ENCODE data around the gene HERC5.

The HERC5 gene

DNA sequence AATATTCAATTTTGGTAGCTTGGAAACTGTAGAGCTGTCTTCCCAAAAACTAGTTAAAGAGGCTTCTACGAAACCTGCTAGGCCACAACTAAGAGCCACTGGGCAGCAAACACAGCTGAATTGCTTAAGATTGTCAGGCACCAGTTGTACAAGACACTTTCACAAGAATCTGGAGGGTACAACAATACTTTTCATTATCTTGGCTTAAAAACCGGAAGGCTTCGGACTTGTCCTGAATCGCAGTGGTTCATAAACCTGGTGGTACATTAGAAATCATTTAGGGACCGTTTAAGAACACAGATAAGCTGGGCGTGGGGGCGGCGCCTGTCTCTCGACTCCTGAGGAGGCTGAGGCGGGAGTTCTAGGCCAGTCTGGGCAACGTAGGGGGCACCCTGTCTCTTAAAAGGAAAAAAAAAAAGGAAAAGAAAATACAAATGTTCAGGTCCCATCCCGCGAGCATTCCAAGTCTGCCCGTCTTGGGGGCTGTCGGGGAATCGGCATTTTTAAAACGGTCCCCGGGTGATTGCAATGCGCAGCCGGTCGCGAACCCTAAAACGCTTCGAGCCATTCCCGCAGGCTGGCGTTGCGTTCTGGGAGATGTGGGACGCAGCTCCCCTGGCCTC is 65.9 kb downstream of the HERC5 start:
- DNase-seq (ENCODE audit: low read depth in 2 of 2), result peak in 1 of 2 donors; percentile 28

GRCh38 chr4:88523325-88524129 is 66.6 kb downstream of the HERC5 start, which contains the start of gene PYURF:
PYURF (minus strand) TSS chr4:88523776; CDS start chr4:88523700, 76 bp downstream.
- DNase-seq (ENCODE audit: low read depth in 2 of 2), result peak; percentile 66 to 81

DNA sequence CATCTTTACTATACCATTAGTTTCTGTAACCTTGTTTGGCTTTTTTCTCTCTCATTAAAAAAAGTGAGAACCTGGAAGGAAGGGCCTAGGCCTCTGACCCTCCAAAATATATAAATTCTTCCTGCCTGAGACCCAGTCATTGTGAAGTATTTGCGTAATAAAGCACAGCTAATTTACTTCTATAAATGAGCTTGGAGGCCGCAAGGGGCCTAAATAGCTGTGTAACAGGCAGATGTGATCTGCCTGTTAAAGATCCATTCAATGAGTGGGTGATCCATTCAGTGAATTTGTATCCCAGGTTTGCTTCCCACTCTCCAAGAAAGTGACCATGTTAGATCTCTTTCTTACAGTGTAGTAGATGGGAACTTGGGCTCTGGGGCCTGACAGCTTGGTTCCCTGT is 67.3 kb downstream of the HERC5 start:
- DNase-seq (ENCODE audit: low read depth in 2 of 2), result no peak

DNA sequence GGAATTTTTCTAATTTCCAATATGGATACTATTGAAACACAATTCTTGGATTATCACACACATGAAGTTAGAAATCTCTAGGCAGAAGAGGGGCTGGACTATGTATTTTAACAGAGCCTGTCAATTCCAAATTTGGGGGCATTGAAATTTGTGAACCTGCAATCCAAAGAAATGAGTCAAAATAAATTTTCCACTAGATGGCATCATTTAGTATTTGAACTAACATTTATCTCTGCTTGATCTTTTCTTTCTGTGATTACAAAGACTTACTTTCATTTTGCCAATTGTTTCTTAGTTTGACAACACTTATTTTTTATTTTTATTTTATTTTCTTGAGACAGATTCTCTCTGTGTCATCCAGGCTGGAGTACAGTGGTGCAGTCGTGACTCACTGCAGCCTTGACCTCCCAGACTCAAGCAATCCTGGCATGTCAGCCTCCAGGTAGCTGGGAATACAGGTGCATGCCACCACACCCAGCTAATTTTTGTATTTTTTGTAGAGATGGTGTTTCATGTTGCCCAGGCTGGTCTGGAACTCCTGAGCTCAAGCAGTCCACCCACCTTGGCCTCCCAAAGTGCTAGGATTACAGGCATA is 69.4 kb downstream of the HERC5 start:
- no peak for DNase-seq (ENCODE audit: low read depth in 2 of 2)

DNA sequence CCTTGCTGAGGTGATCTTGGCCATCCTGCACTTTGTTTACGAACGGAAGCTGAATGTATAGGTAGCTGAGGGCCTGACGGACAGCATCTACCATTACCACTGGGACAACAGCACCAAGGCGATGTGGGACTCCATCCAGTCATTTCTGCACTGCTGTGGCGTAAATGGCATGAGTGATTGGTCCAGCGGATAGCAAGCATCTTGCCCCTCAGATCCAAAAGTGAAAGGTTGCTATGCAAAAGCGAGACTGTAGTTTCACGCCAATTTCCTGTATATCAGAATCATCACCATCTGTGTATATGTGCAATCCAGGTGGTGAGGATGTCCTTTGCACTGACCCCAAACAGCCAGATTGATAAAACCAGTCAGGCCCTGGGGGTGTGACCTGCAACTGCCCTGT is 70.9 kb downstream of the HERC5 start:
- no peak for DNase-seq (ENCODE audit: low read depth in 2 of 2)

DNA sequence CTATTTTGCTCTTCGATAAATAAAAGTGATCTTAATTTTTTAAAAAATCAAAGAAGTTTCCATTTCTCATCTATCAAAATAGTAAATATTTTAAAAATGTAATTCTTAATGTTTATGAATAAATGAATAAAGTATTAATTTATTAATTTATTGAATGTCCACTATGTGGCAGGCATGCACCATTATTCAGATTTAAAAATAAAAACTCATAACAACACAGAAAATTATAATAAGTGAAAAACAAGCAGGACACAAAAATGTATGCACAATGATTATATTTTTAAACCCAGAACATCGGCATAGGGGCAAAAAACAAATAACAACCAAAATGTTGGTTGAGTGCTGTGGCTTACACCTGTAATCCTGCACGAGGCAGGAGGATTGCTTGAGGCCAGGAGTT is 71.9 kb downstream of the HERC5 start:
- DNase-seq (ENCODE audit: low read depth in 2 of 2), result no peak

DNA sequence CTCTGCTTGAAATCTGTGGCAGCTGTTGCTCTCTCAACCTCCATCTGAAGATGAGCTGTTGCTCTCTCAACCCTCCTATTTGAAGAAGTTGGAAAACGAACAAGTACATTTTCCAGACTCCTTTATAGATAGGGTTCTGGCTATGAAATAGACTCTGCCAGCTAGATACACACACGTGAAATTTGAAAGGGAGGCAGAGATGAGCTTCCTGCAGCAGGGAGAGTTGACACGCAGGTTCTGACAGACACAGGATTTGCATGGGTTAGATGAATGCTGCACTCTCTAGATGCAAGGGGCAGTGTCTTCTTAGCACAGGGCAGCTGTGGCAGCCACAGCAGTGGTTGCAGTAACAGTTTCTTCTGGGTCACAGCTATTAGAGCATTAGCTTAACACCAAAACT is 74.6 kb downstream of the HERC5 start:
- no peak for DNase-seq (ENCODE audit: low read depth in 2 of 2)

DNA sequence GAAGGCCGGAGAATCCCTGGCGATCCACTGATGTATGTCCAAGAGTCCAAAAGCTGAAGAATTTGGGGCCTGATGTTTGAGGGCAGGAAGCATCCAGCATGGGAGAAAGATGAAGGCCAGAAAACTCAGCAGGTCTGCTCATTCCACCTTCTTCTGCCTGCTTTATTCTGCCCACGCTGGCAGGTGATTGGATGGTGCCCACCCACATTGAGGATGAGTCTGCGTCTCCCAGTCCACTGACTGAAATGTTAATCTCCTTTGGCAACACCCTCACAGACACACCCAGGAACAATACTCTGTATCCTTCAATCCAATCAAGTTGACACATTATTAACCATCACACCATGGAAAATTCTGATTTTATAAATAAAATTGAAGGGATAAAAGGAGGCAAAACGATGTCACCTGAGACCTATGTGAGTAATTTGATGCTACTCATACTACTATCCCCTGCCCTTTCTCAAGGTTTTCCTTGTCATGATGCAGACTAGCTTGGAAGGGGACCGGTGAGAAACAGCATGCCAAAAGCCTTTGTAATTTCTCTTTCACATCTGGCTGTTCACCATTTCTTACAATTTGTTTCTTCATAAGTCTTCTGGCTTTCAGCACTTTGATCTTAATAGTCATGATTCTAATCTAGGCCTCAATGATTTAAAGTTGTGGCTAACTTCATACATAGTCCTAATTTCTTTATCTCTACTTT is 76.3 kb downstream of the HERC5 start:
- no peak for DNase-seq (ENCODE audit: low read depth in 2 of 2)

- DNase-seq (ENCODE audit: low read depth in 2 of 2), result no peak
These were observed 77.2 kb downstream of the HERC5 start for GRCh38 chr4:88533937-88534750.

DNA sequence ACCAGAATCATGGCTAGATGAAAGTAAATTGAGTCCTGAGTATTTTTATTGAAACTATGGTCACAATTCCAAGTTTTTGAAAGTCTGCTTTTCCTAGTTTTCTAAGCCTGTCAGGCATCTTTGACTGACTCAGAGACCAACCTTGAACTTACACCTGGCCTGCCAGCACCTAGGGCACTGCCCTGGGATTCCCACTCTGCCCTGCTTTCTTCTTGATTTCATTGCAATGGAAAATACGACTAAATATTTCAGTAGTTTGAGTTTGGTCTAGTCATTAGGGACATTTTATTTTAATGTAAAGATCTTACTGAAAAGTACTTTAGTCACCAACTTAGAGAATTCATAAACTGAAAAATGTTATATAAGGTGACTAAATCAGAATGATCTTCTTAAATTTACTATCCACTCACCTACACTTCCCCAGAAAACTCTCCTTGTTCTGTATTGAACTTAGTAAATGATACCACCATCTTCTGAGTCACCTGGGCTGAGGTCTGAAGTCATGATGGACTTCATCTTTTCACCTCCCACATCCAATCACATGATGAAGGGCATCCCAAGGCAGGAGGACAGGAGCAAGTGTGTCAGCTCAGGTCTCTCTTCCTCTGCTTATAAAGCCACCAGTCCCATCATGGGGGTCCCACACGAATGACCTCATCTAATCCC is 78.3 kb downstream of the HERC5 start:
- no peak for DNase-seq (ENCODE audit: low read depth in 2 of 2)

DNA sequence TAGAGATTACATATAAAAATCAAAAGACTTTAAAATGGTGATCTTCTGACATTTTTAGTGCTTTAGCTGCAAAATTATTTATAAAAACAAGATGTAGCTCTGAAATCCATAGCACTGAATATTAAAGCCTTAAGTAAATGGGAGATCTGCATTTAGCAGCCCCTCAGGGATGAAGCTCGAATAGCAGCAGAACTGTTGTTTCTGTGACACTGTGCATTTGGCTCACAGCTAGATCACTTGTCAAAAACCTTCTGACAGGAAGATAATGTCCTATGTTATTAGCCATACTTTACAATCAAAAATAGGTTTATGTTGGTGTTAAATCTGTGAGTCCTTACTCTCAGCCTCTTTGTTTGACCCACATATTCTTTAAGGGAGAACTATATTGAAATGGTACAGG is 80.8 kb downstream of the HERC5 start:
- no peak for DNase-seq (ENCODE audit: low read depth in 2 of 2)

- DNase-seq (ENCODE audit: low read depth in 2 of 2), result peak; percentile 53 to 71
These were observed 82.6 kb downstream of the HERC5 start for GRCh38 chr4:88539322-88540068.

- DNase-seq (ENCODE audit: low read depth in 2 of 2), result no peak
These were observed 92.9 kb downstream of the HERC5 start for GRCh38 chr4:88549815-88550214.
